ENCODE results near the gene DPF3.

Gene DPF3

DNA sequence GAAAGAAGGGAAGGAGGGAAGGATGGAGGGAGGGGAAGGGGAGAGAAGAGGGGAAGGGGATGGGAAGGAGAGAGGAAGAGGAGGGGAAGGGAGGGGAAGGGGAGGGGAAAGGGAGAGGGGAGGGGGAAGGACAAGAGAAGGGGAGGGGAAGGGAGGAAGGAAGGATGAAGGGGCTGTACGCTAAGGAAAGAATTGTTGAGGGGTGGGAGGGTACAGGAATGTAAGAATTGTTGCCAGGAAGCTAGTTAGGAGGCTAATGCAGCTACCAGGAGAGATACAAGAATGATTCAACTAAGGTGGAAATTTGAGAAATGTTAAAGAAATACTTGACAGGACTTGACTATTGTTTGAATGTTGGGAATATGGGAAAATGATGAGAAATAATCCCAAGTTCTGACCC, 261.2 kb downstream of the DPF3 start:
- DNase-seq: no peak

DNA sequence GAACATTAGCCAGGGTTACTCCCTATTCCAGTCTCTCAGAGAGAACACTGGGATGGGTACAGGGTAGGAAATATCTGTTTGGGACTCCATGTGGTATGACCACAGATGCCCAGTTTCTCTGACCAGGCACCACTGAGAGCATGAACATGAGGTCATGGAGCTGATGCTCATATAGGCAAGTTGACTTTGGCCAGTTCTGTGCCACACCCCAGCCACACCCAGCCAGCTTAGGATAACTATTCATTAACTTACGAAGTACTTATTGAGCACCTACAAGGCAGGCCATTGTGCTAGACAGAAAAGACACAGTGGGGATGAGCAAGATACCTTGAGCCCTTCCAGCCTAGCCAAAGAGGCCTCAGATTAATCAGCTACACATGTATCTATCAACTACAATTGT, 262.5 kb downstream of the DPF3 start:
- no peak for DNase-seq

GRCh38 chr14:72630374-72630773, 263.5 kb downstream of the DPF3 start:
- DNase-seq: no peak

DNA sequence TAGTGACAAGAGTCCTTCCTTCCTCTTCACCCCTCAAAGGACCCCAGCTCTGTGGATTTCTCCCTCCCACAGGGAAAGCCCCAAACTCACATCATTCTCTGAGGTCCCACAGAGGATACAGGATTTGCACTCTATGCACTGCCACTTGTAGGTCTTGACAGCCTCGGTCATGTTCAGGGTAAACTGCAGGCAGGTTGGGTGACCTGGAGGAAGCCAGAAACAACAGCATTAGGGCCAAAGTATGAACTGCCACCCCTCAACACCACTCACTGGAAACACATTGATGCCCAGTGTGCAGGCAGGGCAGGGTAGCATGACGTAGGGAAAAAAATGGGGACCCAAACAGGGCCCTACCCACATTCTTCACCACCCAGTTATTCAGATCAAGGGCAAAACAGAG, 264.4 kb downstream of the DPF3 start:
- no peak for DNase-seq

GRCh38 chr14:72625689-72626088, 268.2 kb downstream of the DPF3 start:
- no peak for DNase-seq

DNA sequence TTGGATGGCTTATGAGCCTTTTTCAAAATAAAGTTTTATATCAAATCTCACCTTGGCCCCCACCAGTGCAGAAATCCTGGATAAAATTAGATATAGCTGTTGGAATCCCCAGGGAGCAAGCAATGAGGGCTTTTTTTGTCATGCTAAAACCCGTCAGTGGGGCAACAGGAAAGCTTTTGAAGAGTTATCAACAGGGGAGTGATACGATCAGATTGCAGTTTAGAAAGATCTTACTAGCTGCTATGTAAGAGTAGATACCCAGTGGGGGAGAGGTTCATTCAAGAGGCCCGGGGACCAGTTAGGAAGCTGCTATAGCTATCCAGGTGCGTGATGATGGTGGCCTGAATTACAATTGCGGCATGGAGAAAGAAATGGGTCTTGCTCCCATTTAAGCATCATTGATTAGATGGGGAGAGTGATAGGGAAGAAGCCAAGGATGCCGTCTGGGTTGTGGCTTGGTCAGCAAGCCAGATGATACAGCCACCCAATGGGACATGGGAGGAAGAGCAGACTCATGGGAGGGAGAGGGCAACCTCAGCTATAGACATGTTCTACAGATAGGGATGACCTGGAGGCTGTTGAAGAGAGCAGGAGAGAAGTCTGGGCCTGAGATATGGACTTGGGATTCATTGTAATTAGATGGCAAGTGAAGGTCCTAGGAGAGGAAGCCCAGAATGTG, 272.4 kb downstream of the DPF3 start:
- no peak for DNase-seq

DNA sequence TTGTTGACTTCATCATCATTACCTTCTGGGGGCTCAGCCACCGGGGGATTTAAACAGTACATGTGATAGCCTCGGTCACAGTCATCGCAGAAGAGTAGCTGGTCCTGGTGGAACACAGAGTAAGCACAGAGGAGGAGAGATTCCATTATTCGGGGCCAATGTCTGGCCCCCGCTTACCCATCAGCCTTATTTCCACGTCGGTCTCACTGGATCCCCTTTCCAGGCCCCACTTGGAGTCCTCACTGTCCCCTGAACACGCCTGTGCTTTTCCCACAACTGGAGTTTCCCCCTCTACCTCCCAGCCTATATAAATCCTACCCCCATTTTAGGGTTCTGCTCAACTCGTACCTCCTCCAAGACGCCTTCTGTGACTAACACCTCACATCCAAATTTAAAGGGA, 274.0 kb downstream of the DPF3 start:
- DNase-seq: no peak

GRCh38 chr14:72619111-72619571, 274.8 kb downstream of the DPF3 start:
- no peak for DNase-seq

GRCh38 chr14:72618424-72618823, 275.5 kb downstream of the DPF3 start:
- DNase-seq: no peak

DNA sequence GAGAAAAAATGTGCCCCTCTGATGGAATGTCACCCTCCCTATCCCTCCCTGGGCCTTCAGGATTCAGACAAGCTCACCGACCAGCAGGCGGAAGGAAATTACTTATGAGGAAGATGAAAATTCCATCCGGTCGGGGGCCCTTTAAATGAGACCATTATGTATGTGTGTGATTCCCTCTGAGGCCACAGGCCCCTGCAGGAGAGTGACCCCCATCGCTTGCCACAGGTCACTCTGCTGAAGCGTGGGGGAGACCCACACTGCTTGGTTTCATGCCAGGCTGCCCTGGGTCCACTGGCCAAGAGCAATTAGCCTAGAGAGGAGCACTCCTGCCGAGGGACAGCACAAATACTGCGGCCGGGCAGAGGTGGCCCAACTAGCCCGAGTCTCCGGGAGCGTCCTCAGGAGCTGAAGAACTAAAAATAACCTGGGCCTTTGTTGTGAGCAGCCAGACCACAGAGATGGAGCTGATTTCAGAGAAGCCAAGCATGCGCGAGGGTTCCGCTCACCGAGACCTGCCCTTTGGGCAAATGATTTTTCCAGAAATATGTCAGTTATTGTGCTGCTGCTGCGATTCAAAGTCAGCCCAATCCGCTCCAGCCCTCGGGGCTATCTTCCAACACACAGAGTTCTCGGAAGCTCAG, 276.4 kb downstream of the DPF3 start:
- no peak for DNase-seq

DNA sequence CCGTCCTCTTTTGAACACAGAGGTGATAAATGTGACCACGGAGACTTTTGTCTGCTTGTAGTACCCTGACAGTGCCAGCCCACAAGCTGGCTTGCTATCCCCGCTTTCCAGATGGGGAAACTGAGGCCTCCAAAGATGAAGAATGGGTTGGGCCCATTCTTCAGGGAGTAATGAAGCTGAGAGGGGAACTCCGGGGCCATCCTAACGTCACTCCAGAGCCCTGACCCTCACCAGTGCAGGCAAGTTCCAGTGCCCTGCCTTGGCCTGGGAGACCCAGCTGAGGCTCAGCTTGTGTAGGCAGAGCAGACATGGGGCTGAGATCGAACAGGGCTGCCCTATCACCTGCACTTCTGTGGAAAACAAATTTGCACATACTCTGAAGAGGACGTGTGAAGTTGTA, 277.1 kb downstream of the DPF3 start:
- DNase-seq: no peak

GRCh38 chr14:72616294-72616693, 277.6 kb downstream of the DPF3 start:
- no peak for DNase-seq

- no peak for DNase-seq
These were observed 278.3 kb downstream of the DPF3 start for GRCh38 chr14:72615451-72616121.

GRCh38 chr14:72614891-72615415, 278.9 kb downstream of the DPF3 start:
- no peak for DNase-seq

- DNase-seq: no peak
These were observed 279.5 kb downstream of the DPF3 start for GRCh38 chr14:72614365-72614764.

DNA sequence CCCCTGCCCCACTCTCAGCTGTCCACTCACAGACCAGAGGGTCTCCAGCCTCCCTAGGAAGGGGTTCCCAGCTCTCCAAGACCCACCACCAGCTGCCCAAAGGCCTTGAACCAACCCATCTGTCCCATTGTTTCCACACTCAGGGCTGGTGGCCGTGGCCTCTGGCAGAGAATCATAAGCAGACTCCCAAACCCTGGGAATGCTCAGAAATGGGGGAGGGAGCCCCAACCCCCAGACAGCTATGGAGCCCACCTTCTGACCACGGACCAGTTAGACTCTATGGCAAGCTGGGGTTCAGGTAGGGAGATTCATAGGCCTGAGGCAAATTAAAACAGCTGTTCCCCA, 280.0 kb downstream of the DPF3 start:
- no peak for DNase-seq

- no peak for DNase-seq
These were observed 280.5 kb downstream of the DPF3 start for GRCh38 chr14:72613231-72613974.

GRCh38 chr14:72612041-72612440, 281.9 kb downstream of the DPF3 start:
- no peak for DNase-seq

- no peak for DNase-seq
These were observed 282.4 kb downstream of the DPF3 start for GRCh38 chr14:72611506-72611905.

GRCh38 chr14:72610831-72611200, 283.1 kb downstream of the DPF3 start:
- DNase-seq: no peak

- DNase-seq: no peak
These were observed 283.6 kb downstream of the DPF3 start for GRCh38 chr14:72610096-72610830.

- no peak for DNase-seq
These were observed 284.5 kb downstream of the DPF3 start for GRCh38 chr14:72609205-72609916.
